Fibroblast of pulmonary artery (primary cell): ENCODE results near the gene SLC37A2.
"Not testable (repeated sequence)": the region's sequence is repeated elsewhere in the genome, so short reads cannot be mapped to it uniquely, and the experiment has no call there.

ENCODE experiments used
- DNase-seq: peaks from one replicate; pipeline ENCODE4 v3.0.0-alpha.2; 2010; ENCODE audit warnings: low read depth
- H3K4me3 ChIP-seq: replicated peaks from 2 replicates; pipeline ENCODE4 v1.5.1; 2011; ENCODE audit warnings: low read depth, mild to moderate bottlenecking, control low read depth, low read length, moderate library complexity
- CTCF ChIP-seq: IDR thresholded peaks from 2 replicates; pipeline ENCODE4 v1.5.1; 2011; ENCODE audit warnings: mild to moderate bottlenecking, control low read depth, low read length, inconsistent platforms; ENCODE audit errors: missing control alignments

The SLC37A2 gene

GRCh38 chr11:125062931-125063428 is at the start of gene SLC37A2:
TSS of gene SLC37A2 (plus strand) at chr11:125063305. CDS start at chr11:125063368, 63 bp downstream.
- TF ChIP-seq CTCF, result no peak

GRCh38 chr11:125016413-125016812 is 46.7 kb upstream of the SLC37A2 start:
- DNase-seq, result no peak
- H3K4me3 ChIP-seq, result no peak overlapping the region
- no peak for TF ChIP-seq CTCF

More at GRCh38 chr11:125062931-125063428, at the start of gene SLC37A2:
- DNase-seq, result peak; percentile 50
- H3K4me3 ChIP-seq, result peak within 1 kb of the TSS; percentile 70

- no peak overlapping the region for H3K4me3 ChIP-seq
- TF ChIP-seq CTCF, result no peak
- DNase-seq, result no peak
Measured at GRCh38 chr11:125020342-125020741, 42.8 kb upstream of the SLC37A2 start.

- H3K4me3 ChIP-seq, result no peak overlapping the region
- no peak for TF ChIP-seq CTCF
- peak; percentile 9 for DNase-seq
Measured at GRCh38 chr11:125022551-125022950, 40.6 kb upstream of the SLC37A2 start.

- no peak for TF ChIP-seq CTCF
- DNase-seq, result no peak
- no peak overlapping the region for H3K4me3 ChIP-seq
Measured at GRCh38 chr11:125025968-125026367, 37.1 kb upstream of the SLC37A2 start.

GRCh38 chr11:125029431-125029830 is 33.7 kb upstream of the SLC37A2 start:
- not testable (repeated sequence) for H3K4me3 ChIP-seq, DNase-seq

- DNase-seq, result peak; percentile 79
- TF ChIP-seq CTCF, result no peak
- H3K4me3 ChIP-seq, result no peak overlapping the region
Measured at GRCh38 chr11:125036933-125037332, 26.2 kb upstream of the SLC37A2 start.
